ENCODE results near the gene LCP2. TPM values are rescaled to one million over a fixed set of nuclear protein-coding genes. Genes with fewer than 3 reads are reported as not detected.

The LCP2 gene
- total RNA-seq, 1 donor from 2014 or later: 0.09 TPM

GRCh38 chr5:170296036-170296934 lies 1.3 kb downstream of the LCP2 start:
- H2AFZ ChIP-seq (ENCODE audit: low read depth, low read length): no peak overlapping the region
- H3K27me3 Mint-ChIP-seq (ENCODE audit: low read depth, unreplicated experiment): peaks cover 24% of the 10 kb centered on the region
- peaks cover 2% of the 10 kb centered on the region for H3K27me3 ChIP-seq (ENCODE audit: insufficient read depth, low read length)
- peaks cover 6% of the 10 kb centered on the region for H3K4me1 Mint-ChIP-seq (ENCODE audit: low read depth, unreplicated experiment)
- H4K20me1 ChIP-seq (ENCODE audit: insufficient read depth, low read length): no peaks in the 10 kb centered on the region
- no peaks in the 10 kb centered on the region for H3K36me3 ChIP-seq (ENCODE audit: insufficient read depth, low read length)
- H3K4me2 ChIP-seq (ENCODE audit: low read length): no peak overlapping the region
- H3K27ac Mint-ChIP-seq (ENCODE audit: unreplicated experiment): no peak overlapping the region
- H3K9me3 ChIP-seq (ENCODE audit: insufficient read depth, low read depth, low read length): no peaks in the 10 kb centered on the region
- no peaks in the 10 kb centered on the region for H3K79me2 ChIP-seq (ENCODE audit: insufficient read depth, low read length)
- H3K9ac ChIP-seq (ENCODE audit: low read length): no peak overlapping the region
- FAIRE-seq (no peak), DNase-seq (ENCODE audit: low read depth) (no peak)
- no peak overlapping the region for H3K4me3 ChIP-seq (ENCODE audit: insufficient read depth, low read depth, low read length)
- peaks cover 5% of the 10 kb centered on the region for H3K9me3 Mint-ChIP-seq (ENCODE audit: unreplicated experiment)
- H3K27ac ChIP-seq (ENCODE audit: low read depth, low read length): no peak overlapping the region
- no peaks in the 10 kb centered on the region for H3K4me1 ChIP-seq (ENCODE audit: insufficient read depth, low read length)
- no peaks in the 10 kb centered on the region for H3K36me3 Mint-ChIP-seq (ENCODE audit: low read depth, unreplicated experiment)
- H3K4me3 Mint-ChIP-seq (ENCODE audit: unreplicated experiment): no peak overlapping the region
- no peak for TF ChIP-seq CTCF (IDR thresholded peaks at IDR 0.05; ENCODE audit: insufficient read depth, low read depth, low read length)
- TF ChIP-seq EZH2 (IDR thresholded peaks at IDR 0.05; ENCODE audit: insufficient read depth, low read length): no peak

GRCh38 chr5:170294556-170294955 lies 3.0 kb downstream of the LCP2 start:
- Histone ChIP-seq H3K36me3 (ENCODE audit: insufficient read depth, low read length) (no peaks in the 10 kb centered on the region), H3K4me1 (ENCODE audit: insufficient read depth, low read length) (no peaks in the 10 kb centered on the region), H3K79me2 (ENCODE audit: insufficient read depth, low read length) (no peaks in the 10 kb centered on the region), H4K20me1 (ENCODE audit: insufficient read depth, low read length) (no peaks in the 10 kb centered on the region), H3K27ac (ENCODE audit: low read depth, low read length) (no peak overlapping the region), H3K9ac (ENCODE audit: low read length) (no peak overlapping the region), H3K27me3 (ENCODE audit: insufficient read depth, low read length) (peaks cover 2% of the 10 kb centered on the region), H3K9me3 (ENCODE audit: insufficient read depth, low read depth, low read length) (no peaks in the 10 kb centered on the region), H3K4me2 (ENCODE audit: low read length) (no peak overlapping the region), H3K4me3 (ENCODE audit: insufficient read depth, low read depth, low read length) (no peak overlapping the region), H2AFZ (ENCODE audit: low read depth, low read length) (no peak overlapping the region)
- Mint-ChIP-seq H3K27me3 (ENCODE audit: low read depth, unreplicated experiment) (peaks cover 27% of the 10 kb centered on the region), H3K4me1 (ENCODE audit: low read depth, unreplicated experiment) (peaks cover 6% of the 10 kb centered on the region), H3K27ac (ENCODE audit: unreplicated experiment) (no peak overlapping the region), H3K36me3 (ENCODE audit: low read depth, unreplicated experiment) (peaks cover 3% of the 10 kb centered on the region), H3K9me3 (ENCODE audit: unreplicated experiment) (peaks cover 10% of the 10 kb centered on the region), H3K4me3 (ENCODE audit: unreplicated experiment) (no peak overlapping the region)
- no peak for DNase-seq (ENCODE audit: low read depth)
- TF ChIP-seq CTCF (IDR thresholded peaks at IDR 0.05; ENCODE audit: insufficient read depth, low read depth, low read length) (no peak), EZH2 (IDR thresholded peaks at IDR 0.05; ENCODE audit: insufficient read depth, low read length) (no peak)
- FAIRE-seq: no peak

GRCh38 chr5:170294057-170294456 lies 3.5 kb downstream of the LCP2 start:
- TF ChIP-seq CTCF (IDR thresholded peaks at IDR 0.05; ENCODE audit: insufficient read depth, low read depth, low read length) (no peak), EZH2 (IDR thresholded peaks at IDR 0.05; ENCODE audit: insufficient read depth, low read length) (no peak)

More at GRCh38 chr5:170294057-170294456, 3.5 kb downstream of the LCP2 start:
- Histone ChIP-seq H3K9me3 (ENCODE audit: insufficient read depth, low read depth, low read length) (no peaks in the 10 kb centered on the region), H3K4me3 (ENCODE audit: insufficient read depth, low read depth, low read length) (no peak overlapping the region), H3K27ac (ENCODE audit: low read depth, low read length) (no peak overlapping the region), H4K20me1 (ENCODE audit: insufficient read depth, low read length) (no peaks in the 10 kb centered on the region), H3K4me1 (ENCODE audit: insufficient read depth, low read length) (no peaks in the 10 kb centered on the region), H3K27me3 (ENCODE audit: insufficient read depth, low read length) (peaks cover 2% of the 10 kb centered on the region), H3K36me3 (ENCODE audit: insufficient read depth, low read length) (no peaks in the 10 kb centered on the region), H2AFZ (ENCODE audit: low read depth, low read length) (no peak overlapping the region), H3K79me2 (ENCODE audit: insufficient read depth, low read length) (no peaks in the 10 kb centered on the region), H3K4me2 (ENCODE audit: low read length) (no peak overlapping the region), H3K9ac (ENCODE audit: low read length) (no peak overlapping the region)
- Mint-ChIP-seq H3K27ac (ENCODE audit: unreplicated experiment) (no peak overlapping the region), H3K36me3 (ENCODE audit: low read depth, unreplicated experiment) (peaks cover 3% of the 10 kb centered on the region), H3K4me3 (ENCODE audit: unreplicated experiment) (no peak overlapping the region), H3K27me3 (ENCODE audit: low read depth, unreplicated experiment) (peaks cover 29% of the 10 kb centered on the region), H3K9me3 (ENCODE audit: unreplicated experiment) (peaks cover 15% of the 10 kb centered on the region), H3K4me1 (ENCODE audit: low read depth, unreplicated experiment) (peaks cover 6% of the 10 kb centered on the region)
- FAIRE-seq (no peak), DNase-seq (ENCODE audit: low read depth) (no peak)
